A172 (cell line): ENCODE measurements around the gene TUBA3E. TPM values are rescaled to one million over a fixed set of nuclear protein-coding genes. Genes with fewer than 3 reads are reported as not detected.
"Not testable (repeated sequence)": the region's sequence is repeated elsewhere in the genome, so short reads cannot be mapped to it uniquely, and the experiment has no call there.

Experiments
- DNase-seq: peaks from one replicate; pipeline ENCODE4 v3.0.0-alpha.2; 2015; ENCODE audit warnings: low spot score
- total RNA-seq: library from RNA; depleted of rRNA; stranded (reverse); fragments of >200 nt; shearing (Covaris generic); gene quantifications from 2 replicates; pipeline ENCODE4 v1.2.3, GENCODE V29; 2014

The TUBA3E gene
- total RNA-seq, 1 experiment from 2014 or later, result not detected

- DNase-seq, result not testable (repeated sequence)
Observed at GRCh38 chr2:130191319-130191718, 6.9 kb downstream of the TUBA3E start.

- DNase-seq, result no peak
Observed at GRCh38 chr2:130190237-130190636, 8.0 kb downstream of the TUBA3E start.

GRCh38 chr2:130188958-130189357 lies 9.3 kb downstream of the TUBA3E start:
- DNase-seq, result not testable (repeated sequence)

GRCh38 chr2:130187859-130188792 lies 10.1 kb downstream of the TUBA3E start:
- DNase-seq, result not testable (repeated sequence)

GRCh38 chr2:130187268-130187667 lies 11.0 kb downstream of the TUBA3E start:
- DNase-seq, result no peak

GRCh38 chr2:130186391-130186790 lies 11.8 kb downstream of the TUBA3E start:
- DNase-seq, result no peak

GRCh38 chr2:130185896-130186295 lies 12.3 kb downstream of the TUBA3E start:
- no peak for DNase-seq

GRCh38 chr2:130185436-130185835 lies 12.8 kb downstream of the TUBA3E start:
- DNase-seq, result no peak

GRCh38 chr2:130183512-130184373 lies 14.5 kb downstream of the TUBA3E start:
- DNase-seq, result no peak

GRCh38 chr2:130182826-130183511 lies 15.3 kb downstream of the TUBA3E start:
- DNase-seq, result not testable (repeated sequence)

GRCh38 chr2:130181880-130182682 lies 16.2 kb downstream of the TUBA3E start, which contains the start of gene MZT2B:
Gene MZT2B, plus strand, starts transcription at chr2:130182262. Its CDS starts 21 bp downstream, at chr2:130182283.
- peak; percentile 74 for DNase-seq

- peak; percentile 93 for DNase-seq
Observed at GRCh38 chr2:130181325-130181879, 16.8 kb downstream of the TUBA3E start, which contains the start of gene SMPD4. Gene SMPD4, minus strand, starts transcription at chr2:130181602. Its CDS starts 5,010 bp downstream, at chr2:130176592.

- peak; percentile 45 for DNase-seq
Observed at GRCh38 chr2:130180404-130181324, 17.6 kb downstream of the TUBA3E start.

GRCh38 chr2:130174866-130175265 lies 23.4 kb downstream of the TUBA3E start:
- DNase-seq, result not testable (repeated sequence)

GRCh38 chr2:130169896-130170295 lies 28.3 kb downstream of the TUBA3E start:
- no peak for DNase-seq

GRCh38 chr2:130169163-130169562 lies 29.1 kb downstream of the TUBA3E start:
- not testable (repeated sequence) for DNase-seq

- not testable (repeated sequence) for DNase-seq
Observed at GRCh38 chr2:130166611-130167010, 31.6 kb downstream of the TUBA3E start.

- DNase-seq, result no peak
Observed at GRCh38 chr2:130165293-130166016, 32.8 kb downstream of the TUBA3E start.
